Loucy (cell line): ENCODE results near the gene MICAL3.

Experiments used
- CTCF ChIP-seq: fragments of 200-600 bp; sonication (generic); conservative IDR thresholded peaks from 2 replicates; pipeline ENCODE4 v1.5.1; 2014; ENCODE audit warnings: mild to moderate bottlenecking, antibody characterized with exemption, low read length
- EZH2phosphoT487 ChIP-seq: fragments of 200-600 bp; IDR thresholded peaks from 2 replicates; pipeline ENCODE4 v1.6.1; 2018; ENCODE audit warnings: antibody characterized with exemption, mild to moderate bottlenecking, moderate library complexity, borderline replicate concordance

- TF ChIP-seq CTCF (no peak), EZH2phosphoT487 (no peak)
Measured at GRCh38 chr22:17954860-17955587, 69.3 kb downstream of the MICAL3 start.
